GM06990 (cell line): ENCODE data around the gene FAM241A.
"Not testable (repeated sequence)": the region's sequence is repeated elsewhere in the genome, so short reads cannot be mapped to it uniquely, and the experiment has no call there.

Experiments used
- DNase-seq: peaks from one replicate; pipeline ENCODE4 v3.0.0-alpha.2; 2011; ENCODE audit not compliant: insufficient read length; ENCODE audit errors: extremely low read depth
- H3K27me3 ChIP-seq: replicated peaks from 2 replicates; pipeline ENCODE4 v1.6.0; 2011; ENCODE audit warnings: low read length; ENCODE audit not compliant: control insufficient read depth, insufficient read depth
- H3K36me3 ChIP-seq: 2 replicates; pipeline ENCODE4 v1.5.1; 2011; ENCODE audit warnings: low read length; ENCODE audit not compliant: control insufficient read depth, insufficient read depth
- H3K4me3 ChIP-seq: replicated peaks from 2 replicates; pipeline ENCODE4 v1.5.1; 2011; ENCODE audit warnings: low read depth, mild to moderate bottlenecking, control low read depth, low read length
- TF ChIP-seq, protein P1 (sequence below): IDR thresholded peaks from 2 replicates; pipeline ENCODE4 v1.5.1; 2011; ENCODE audit warnings: low read length, control low read depth, mild to moderate bottlenecking, inconsistent platforms; ENCODE audit not compliant: insufficient read depth, poor library complexity, severe bottlenecking

Gene FAM241A

DNA sequence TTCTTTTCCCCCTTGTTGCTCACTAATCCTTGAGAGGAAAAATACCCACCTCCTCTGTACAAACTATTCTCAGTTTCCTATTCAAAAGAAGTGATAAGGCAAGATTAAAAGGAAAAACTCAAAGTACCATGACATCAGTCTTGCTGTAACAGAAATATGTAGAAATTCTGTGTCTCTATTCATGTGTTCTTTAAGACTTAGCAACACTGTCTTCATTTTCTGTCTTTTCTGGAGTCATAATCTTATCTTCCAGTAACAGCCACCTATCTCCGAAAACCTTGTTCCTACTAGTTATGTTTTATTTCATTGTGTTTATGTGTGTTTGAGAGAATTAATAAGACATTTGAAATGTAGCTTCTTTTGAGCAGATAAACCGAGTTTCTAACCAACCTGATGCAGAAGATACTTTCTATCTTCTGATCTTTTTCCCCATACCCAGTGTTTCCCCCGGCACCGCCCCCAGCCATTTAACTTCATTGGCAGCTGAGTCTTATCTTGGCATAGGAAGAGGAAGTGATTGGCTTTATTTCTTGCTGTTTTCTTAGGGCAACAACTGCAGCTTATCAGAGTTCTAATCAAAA lies 8.0 kb downstream of the FAM241A start:
- Histone ChIP-seq H3K27me3 (no peaks in the 10 kb centered on the region), H3K36me3 (no peaks in the 10 kb centered on the region), H3K4me3 (no peak overlapping the region)
- TF ChIP-seq, protein P1, sequence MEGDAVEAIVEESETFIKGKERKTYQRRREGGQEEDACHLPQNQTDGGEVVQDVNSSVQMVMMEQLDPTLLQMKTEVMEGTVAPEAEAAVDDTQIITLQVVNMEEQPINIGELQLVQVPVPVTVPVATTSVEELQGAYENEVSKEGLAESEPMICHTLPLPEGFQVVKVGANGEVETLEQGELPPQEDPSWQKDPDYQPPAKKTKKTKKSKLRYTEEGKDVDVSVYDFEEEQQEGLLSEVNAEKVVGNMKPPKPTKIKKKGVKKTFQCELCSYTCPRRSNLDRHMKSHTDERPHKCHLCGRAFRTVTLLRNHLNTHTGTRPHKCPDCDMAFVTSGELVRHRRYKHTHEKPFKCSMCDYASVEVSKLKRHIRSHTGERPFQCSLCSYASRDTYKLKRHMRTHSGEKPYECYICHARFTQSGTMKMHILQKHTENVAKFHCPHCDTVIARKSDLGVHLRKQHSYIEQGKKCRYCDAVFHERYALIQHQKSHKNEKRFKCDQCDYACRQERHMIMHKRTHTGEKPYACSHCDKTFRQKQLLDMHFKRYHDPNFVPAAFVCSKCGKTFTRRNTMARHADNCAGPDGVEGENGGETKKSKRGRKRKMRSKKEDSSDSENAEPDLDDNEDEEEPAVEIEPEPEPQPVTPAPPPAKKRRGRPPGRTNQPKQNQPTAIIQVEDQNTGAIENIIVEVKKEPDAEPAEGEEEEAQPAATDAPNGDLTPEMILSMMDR = no peak
- no peak for DNase-seq

DNA sequence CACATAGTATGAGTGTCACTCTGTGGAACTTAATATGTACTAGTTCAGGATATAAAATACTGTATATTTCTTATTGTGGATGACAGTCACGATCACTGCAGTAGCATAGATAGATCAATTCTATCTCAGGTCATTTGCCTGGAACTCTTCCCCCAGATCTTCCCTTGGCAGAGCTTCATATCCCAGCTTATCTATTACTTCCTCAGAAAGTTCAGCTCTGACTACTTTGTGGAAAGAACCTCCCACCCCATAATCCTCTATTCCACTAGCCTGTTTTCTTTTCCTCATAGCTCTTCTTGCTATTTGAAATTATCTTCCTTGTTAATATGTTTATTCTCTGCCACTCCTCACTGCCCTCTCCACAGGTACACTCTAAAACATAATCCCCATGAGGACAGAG lies 10.9 kb downstream of the FAM241A start:
- Histone ChIP-seq H3K36me3 (no peaks in the 10 kb centered on the region), H3K27me3 (no peaks in the 10 kb centered on the region), H3K4me3 (no peak overlapping the region)
- TF ChIP-seq, protein P1 = no peak
- DNase-seq = no peak

DNA sequence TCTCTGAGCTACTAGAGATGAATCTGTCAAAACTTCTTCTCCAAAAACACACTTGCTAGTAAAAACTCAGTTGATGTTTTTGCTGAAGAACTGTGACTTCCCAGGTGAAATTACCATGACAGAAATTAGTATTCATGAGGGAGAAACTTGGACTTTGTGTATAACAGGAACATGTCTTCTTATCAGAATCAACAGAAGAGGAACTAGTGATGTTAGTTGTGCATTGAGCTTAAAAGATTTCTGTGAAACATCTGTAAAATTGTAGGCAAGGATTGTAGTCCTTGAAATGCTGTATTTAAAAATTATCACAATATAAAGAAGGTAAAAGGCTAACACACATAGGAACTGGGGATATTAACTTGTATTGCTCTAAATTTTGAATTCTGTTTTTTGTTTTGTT lies 11.3 kb downstream of the FAM241A start:
- TF ChIP-seq, protein P1 = no peak
- H3K4me3 ChIP-seq = no peak overlapping the region
- H3K27me3 ChIP-seq = no peaks in the 10 kb centered on the region
- no peak for DNase-seq
- H3K36me3 ChIP-seq = no peaks in the 10 kb centered on the region

DNA sequence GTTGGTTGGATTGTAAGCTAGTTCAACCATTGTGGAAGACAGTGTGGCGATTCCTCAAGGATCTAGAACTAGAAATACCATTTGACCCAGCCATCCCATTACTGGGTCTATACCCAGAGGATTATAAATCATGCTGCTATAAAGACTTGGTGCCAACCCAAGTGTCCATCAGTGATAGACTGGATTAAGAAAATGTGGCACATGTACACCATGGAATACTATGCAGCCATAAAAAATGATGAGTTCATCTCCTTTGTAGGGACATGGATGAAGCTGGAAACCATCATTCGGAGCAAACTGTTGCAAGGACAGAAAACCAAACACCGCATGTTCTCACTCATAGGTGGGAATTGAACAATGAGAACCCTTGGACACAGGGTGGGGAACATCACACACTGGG lies 18.5 kb downstream of the FAM241A start:
- not testable (repeated sequence) for H3K27me3 ChIP-seq

GRCh38 chr4:112167794-112168193 lies 22.5 kb downstream of the FAM241A start:
- Histone ChIP-seq H3K27me3 (no peaks in the 10 kb centered on the region), H3K36me3 (no peaks in the 10 kb centered on the region), H3K4me3 (no peak overlapping the region)
- TF ChIP-seq, protein P1 = no peak
- no peak for DNase-seq

More for the DNA sequence above, 18.5 kb downstream of the FAM241A start:
- not testable (repeated sequence) for H3K4me3 ChIP-seq, H3K36me3 ChIP-seq, DNase-seq

DNA sequence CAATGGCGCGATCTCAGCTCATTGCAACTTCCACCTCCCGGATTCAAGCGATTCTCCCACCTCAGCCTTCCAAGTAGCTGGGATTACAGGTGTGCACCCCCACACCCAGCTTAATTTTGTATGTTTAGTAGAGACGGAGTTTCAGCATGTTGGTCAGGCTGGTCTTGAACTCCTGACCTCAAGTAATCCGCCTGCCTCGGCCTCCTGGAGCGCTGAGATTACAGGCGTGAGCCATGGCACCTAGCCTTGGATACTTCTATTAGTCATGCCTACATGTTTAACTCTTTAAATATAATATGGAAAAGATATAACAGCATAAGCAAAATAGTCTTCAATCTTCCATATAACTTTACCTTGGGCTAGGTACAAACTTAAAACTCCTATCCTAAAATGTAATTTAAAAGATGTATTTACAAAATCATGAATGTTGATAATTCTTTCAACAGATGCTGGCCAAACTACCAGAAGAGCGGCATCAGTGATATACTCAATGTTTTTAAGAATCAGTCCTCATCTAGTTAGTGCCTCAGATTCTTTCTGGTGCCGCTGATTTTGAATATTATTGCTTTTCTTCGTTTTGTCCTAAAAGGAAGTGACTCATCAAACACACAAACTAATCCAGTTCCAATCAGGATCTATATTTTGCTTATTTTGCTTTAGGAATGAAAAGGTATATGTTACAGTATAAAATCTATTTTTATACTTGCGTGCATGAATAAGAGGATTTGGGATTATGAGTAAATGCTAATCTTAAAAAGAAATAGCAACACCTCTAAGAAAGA lies 23.7 kb downstream of the FAM241A start:
- Histone ChIP-seq H3K36me3 (no peaks in the 10 kb centered on the region), H3K27me3 (no peaks in the 10 kb centered on the region), H3K4me3 (no peak overlapping the region)
- DNase-seq = no peak
- TF ChIP-seq, protein P1 = no peak
